H7 (cell line): ENCODE results near the gene TJP1. TPM values are rescaled to one million over a fixed set of nuclear protein-coding genes. Genes with fewer than 3 reads are reported as not detected.
"Not testable (repeated sequence)": the region's sequence is repeated elsewhere in the genome, so short reads cannot be mapped to it uniquely, and the experiment has no call there.

Source experiments
- DNase-seq: peaks from one replicate; pipeline ENCODE4 v3.0.0; 2012
- H3K27me3 ChIP-seq: 2 replicates; pipeline ENCODE4 v1.6.0; 2011; ENCODE audit warnings: mild to moderate bottlenecking, low read length; ENCODE audit not compliant: control insufficient read depth, insufficient read depth
- H3K36me3 ChIP-seq: replicated peaks from 2 replicates; pipeline ENCODE4 v1.5.1; 2011; ENCODE audit warnings: low read length; ENCODE audit not compliant: control insufficient read depth, insufficient read depth
- H3K4me3 ChIP-seq: 2 replicates; pipeline ENCODE4 v1.5.1; 2011; ENCODE audit warnings: low read depth, mild to moderate bottlenecking, control low read depth, low read length, moderate library complexity; ENCODE audit not compliant: insufficient read depth
- total RNA-seq: library from RNA; depleted of rRNA; stranded (reverse); fragments of >200 nt; shearing (Covaris generic); gene quantifications from 2 replicates; pipeline ENCODE4 v1.2.3, GENCODE V29; 2014

The TJP1 gene
- total RNA-seq, 1 experiment from 2014 or later, result 43.5 TPM

DNA sequence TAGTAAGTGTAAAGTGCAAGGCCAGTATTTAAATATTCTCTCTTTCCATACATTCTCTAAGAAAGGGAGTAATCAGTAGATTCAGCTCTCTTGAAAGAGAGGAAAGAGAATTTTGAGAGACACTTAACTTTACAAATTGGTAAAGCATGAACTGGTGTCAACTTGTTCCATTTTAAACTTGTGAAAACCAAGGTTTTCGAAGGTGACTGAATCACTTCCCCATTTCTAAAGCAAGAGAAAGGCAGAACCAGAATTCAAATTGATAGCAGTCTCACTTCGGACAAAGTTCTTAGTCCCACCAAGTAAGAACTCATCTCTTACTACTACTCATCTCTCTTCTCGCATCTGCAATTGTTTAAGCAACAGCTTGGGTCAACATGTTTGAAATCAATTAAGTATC is 22.4 kb downstream of the TJP1 start:
- no peak for DNase-seq
- Histone ChIP-seq H3K27me3 (no peaks in the 10 kb centered on the region), H3K4me3 (no peak overlapping the region), H3K36me3 (no peaks in the 10 kb centered on the region)

DNA sequence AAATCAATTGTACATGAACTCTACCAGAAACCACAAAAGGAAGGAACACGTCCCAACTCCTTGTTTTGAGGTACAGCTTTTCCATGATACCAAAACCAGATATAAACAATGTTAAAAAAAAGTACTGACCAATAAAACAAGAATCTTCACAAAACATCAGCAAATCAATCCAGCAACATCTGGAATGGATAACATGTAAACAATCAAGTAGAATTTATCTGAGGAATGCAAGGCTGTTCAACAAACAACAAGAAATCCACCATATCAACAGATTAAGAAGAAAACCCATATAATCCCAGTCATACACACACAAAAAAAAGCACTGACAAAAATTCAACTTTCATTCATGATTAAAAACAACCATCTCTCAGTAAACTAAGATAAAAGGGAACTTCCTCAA is 26.7 kb downstream of the TJP1 start:
- DNase-seq, result no peak
- peaks cover 2% of the 10 kb centered on the region; the same call in 1 of the 2 replicates for H3K36me3 ChIP-seq
- H3K4me3 ChIP-seq, result no peak overlapping the region
- no peaks in the 10 kb centered on the region for H3K27me3 ChIP-seq

- no peak for DNase-seq
- no peaks in the 10 kb centered on the region for H3K27me3 ChIP-seq
- peaks cover 2% of the 10 kb centered on the region; the same call in 1 of the 2 replicates for H3K36me3 ChIP-seq
- H3K4me3 ChIP-seq, result no peak overlapping the region
Observed at GRCh38 chr15:29792426-29793159, 29.7 kb downstream of the TJP1 start.

- DNase-seq, result no peak
- H3K36me3 ChIP-seq, result peaks cover 2% of the 10 kb centered on the region; the same call in 1 of the 2 replicates
- H3K27me3 ChIP-seq, result no peaks in the 10 kb centered on the region
- no peak overlapping the region for H3K4me3 ChIP-seq
Observed at GRCh38 chr15:29790607-29791006, 31.7 kb downstream of the TJP1 start.

DNA sequence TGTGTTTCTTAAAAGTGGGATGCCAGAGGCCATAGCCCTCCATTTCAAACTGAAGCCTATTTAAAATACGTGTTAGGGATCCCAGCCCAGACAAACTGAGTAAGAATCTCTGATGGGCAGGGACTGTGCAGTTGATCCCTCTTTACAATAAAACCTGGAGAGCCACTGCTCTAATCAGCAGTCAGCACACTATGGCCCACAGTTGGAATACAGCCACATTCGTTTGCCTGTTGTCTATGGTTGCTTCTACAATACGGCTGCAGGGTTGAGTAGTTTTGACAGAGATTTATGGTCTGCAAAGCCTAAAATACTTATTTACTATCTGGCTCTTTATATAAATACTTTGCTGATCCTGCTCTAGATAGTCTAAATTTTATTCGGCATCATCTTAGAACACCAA is 32.4 kb downstream of the TJP1 start:
- H3K4me3 ChIP-seq, result no peak overlapping the region
- no peak for DNase-seq
- H3K36me3 ChIP-seq, result peaks cover 2% of the 10 kb centered on the region; the same call in 1 of the 2 replicates
- H3K27me3 ChIP-seq, result no peaks in the 10 kb centered on the region

- no peak overlapping the region for H3K4me3 ChIP-seq
- DNase-seq, result no peak
- peaks cover 2% of the 10 kb centered on the region; the same call in 1 of the 2 replicates for H3K36me3 ChIP-seq
- H3K27me3 ChIP-seq, result no peaks in the 10 kb centered on the region
Observed at GRCh38 chr15:29788433-29789034, 33.7 kb downstream of the TJP1 start.

- DNase-seq, result no peak
- no peak overlapping the region for H3K4me3 ChIP-seq
- no peaks in the 10 kb centered on the region for H3K36me3 ChIP-seq
- H3K27me3 ChIP-seq, result no peaks in the 10 kb centered on the region
Observed at GRCh38 chr15:29787767-29788166, 34.5 kb downstream of the TJP1 start.

DNA sequence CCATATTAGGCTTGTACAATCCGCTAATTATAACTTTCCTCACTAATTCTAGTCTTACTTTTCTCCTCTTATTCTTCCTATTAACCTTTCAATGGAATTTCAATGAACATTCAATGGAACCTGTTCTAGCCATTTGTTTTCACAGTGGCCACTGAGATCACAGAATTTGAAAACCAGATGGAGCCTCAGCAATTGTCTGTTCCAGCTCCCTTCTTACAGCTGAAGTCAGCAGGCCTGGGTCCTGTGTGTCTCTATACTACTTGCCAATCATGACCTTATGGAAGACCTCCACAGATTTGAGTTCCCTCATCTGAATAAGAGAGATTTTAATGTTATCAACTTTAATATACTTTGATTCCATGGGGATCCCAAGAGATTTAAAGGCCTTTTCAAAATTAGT is 36.6 kb downstream of the TJP1 start:
- no peak for DNase-seq
- H3K4me3 ChIP-seq, result no peak overlapping the region
- H3K36me3 ChIP-seq, result no peaks in the 10 kb centered on the region
- no peaks in the 10 kb centered on the region for H3K27me3 ChIP-seq

GRCh38 chr15:29785136-29785535 is 37.1 kb downstream of the TJP1 start:
- H3K4me3 ChIP-seq, result no peak overlapping the region
- H3K36me3 ChIP-seq, result no peaks in the 10 kb centered on the region
- DNase-seq, result no peak
- H3K27me3 ChIP-seq, result no peaks in the 10 kb centered on the region

DNA sequence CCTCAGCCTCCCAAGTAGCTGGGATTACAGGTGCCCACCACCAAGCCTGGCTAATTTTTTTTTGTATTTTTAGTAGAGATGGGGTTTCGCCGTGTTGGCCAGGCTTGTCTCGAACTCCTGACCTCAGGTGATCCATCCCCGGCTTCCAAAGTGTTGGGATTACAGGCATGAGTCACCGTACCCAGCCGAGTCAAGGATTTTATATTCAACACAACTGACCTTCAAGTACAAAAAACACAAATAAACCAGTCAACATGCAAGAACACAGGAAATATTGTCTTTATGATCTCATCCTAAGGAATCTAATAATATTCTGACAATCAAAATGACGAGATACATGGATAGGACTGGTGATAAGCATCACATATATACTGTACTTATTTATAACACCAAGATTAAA is 37.9 kb downstream of the TJP1 start:
- no peak for DNase-seq
- Histone ChIP-seq H3K4me3 (no peak overlapping the region), H3K27me3 (no peaks in the 10 kb centered on the region), H3K36me3 (no peaks in the 10 kb centered on the region)

DNA sequence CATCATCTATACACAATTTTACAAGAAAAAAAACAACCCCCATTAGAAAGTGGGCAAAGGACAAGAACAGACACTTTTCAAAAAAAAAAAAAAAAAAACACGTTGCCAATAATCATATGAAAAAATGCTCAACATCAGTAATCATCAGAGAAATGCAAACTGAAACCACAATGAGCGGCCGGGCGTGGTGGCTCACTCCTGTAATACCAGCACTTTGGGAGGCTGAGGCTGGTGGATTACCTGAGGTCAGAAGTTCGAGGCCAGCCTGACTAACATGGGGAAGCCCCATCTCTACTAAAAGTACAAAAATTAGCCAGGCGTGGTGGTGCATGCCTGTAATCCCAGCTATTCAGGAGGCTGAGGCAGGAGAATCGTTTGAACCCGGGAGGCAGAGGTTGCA is 39.5 kb downstream of the TJP1 start:
- not testable (repeated sequence) for H3K4me3 ChIP-seq, H3K36me3 ChIP-seq, DNase-seq, H3K27me3 ChIP-seq

GRCh38 chr15:29778382-29778781 is 43.9 kb downstream of the TJP1 start:
- DNase-seq, result no peak

GRCh38 chr15:29776859-29777258 is 45.4 kb downstream of the TJP1 start:
- no peak for DNase-seq
- Histone ChIP-seq H3K4me3 (no peak overlapping the region), H3K27me3 (no peaks in the 10 kb centered on the region), H3K36me3 (no peaks in the 10 kb centered on the region; the same call in 1 of the 2 replicates)

More at GRCh38 chr15:29778382-29778781, 43.9 kb downstream of the TJP1 start:
- no peaks in the 10 kb centered on the region for H3K27me3 ChIP-seq
- H3K36me3 ChIP-seq, result no peaks in the 10 kb centered on the region
- H3K4me3 ChIP-seq, result no peak overlapping the region

DNA sequence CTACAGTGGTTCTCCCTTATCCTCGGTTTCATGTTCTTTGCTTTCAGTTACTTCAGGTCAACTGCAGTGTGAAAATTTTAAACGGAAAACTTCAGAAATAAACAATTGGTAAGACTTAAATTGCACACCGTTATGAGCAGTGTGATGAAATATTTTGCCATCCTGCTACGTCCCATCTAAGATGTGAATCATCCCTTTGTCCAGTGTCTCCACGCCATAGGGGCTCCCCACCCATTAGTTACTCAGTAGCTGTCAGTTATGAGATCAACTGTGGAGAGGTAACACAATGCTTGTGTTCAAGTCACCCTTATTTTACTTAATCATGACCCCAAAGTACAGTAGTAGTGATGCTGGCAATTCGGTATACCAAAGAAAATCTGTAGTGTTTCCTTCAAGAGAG is 47.4 kb downstream of the TJP1 start:
- DNase-seq, result no peak
- Histone ChIP-seq H3K4me3 (no peak overlapping the region), H3K27me3 (no peaks in the 10 kb centered on the region), H3K36me3 (peaks cover 2% of the 10 kb centered on the region; the same call in 1 of the 2 replicates)

- no peak overlapping the region for H3K4me3 ChIP-seq
- H3K27me3 ChIP-seq, result no peaks in the 10 kb centered on the region
- DNase-seq, result no peak
- peaks cover 4% of the 10 kb centered on the region; the same call in 1 of the 2 replicates for H3K36me3 ChIP-seq
Observed at GRCh38 chr15:29773816-29774215, 48.5 kb downstream of the TJP1 start.
